ENCODE measurements around the gene NOX5.
"Not testable (repeated sequence)": the region's sequence is repeated elsewhere in the genome, so short reads cannot be mapped to it uniquely, and the experiment has no call there.

NOX5 gene

DNA sequence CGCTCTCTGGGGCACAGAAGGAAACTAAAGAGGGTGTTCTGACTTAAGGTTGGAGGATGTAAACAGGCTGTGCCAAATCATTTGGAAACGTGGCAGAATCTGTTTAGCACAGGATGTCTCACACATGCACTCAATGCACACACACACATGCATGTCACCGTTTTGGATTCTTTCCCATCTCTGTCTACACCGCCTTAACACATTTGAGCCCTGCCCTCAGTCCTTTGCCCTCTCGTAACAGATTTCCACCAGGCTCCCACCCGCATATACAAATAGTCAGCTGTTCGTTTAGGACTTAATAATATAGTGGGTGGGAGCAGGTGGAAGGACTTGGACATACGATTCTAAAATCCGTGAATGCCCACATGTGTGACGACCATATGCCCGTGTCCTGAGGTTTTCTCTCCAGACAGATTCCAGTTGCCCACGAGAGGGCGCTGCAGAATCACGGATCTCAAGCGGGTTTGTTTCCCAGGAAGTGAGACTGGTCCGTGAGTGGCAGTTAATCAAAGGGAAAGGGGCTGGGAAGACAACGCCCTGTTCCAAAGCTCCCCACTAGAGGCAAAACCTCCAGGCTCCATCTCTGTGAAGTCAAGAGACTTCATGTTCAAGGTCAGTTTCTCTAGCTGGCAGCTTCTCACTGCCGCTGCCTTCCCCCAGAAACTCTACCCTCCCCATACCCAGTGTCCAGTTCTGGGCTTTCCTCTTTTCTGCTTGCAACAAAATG, 44.5 kb downstream of the NOX5 start:
- peak; percentile 82 for DNase-seq (ENCODE audit: low read depth)

DNA sequence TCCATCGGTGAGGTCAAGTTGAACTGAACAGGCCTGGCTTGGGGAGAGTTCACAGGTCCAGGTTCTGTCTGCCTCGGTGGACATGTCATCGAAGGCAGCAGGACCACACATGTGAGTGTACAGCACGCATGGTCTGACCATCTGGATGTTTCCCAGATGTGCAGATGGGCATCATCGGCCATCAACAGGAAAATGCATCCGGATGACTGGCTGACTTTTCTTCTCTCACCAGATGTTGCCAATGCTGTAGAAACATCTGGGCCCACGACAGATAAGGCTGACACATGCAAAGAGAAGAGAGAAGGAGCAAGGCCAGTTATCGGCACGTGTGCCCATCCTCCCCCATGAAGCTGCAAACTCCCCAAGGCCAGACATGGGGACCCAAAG, 45.1 kb downstream of the NOX5 start:
- DNase-seq (ENCODE audit: low read depth) = no peak

DNA sequence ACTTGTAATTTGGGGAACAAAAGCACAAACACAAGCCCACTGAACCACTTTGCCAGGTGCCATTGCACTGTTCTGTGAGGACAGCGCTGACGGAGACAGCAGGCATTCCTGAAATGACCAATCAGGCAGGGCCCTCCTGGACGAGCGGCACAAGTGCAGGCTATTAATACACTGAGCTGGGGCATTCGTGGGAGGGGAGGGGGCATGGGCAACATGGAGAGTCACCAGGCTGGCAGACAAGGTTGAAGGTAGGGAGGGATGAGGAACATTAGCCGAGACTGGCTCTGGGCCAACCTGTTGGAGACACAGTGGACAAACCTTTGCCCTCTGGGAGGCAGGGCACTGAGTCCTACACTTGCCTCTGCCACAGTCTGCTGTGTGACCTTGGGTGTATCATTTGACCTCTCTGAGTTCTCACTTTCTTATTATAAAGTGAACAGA, 45.6 kb downstream of the NOX5 start:
- DNase-seq (ENCODE audit: low read depth) = no peak

DNA sequence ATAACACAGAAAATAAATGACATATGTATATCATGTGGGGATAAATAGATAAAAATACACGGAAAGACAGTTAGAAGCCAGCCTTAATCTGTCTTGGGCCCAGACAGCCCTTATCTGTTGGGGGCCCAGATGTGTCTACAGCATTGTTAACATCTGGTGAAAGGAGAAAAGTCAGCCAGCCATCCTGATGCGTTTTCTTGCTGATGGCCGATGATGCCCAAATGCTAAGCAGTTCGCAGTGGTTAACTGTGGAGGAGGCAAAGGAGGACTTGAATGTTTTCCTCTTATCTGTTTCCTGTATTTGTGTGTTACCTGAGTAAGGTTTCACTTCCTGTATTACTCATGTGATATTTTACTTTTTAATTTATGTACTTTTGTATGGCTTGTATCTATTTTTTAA, 46.2 kb downstream of the NOX5 start:
- DNase-seq (ENCODE audit: low read depth) = no peak

DNA sequence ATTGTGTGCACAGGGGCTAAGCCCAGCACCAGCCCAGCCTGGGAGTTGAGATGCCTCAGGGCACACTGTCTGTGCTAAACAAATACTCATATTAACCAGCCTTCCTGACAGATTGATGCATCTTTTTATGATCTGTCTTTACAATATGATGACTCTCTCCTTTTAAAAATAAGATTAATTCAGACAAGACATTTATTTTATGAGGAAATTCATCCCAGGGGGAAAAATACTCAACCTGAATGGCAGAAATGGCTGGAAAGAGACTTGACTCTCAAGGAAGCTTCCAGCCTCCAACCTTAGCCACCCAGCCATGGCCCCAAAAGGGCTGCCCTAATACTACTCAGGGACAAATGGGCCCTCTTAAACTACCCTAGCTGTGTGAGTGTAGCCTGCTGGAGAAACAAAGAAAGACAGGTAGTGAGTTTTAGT, 46.9 kb downstream of the NOX5 start:
- DNase-seq (ENCODE audit: low read depth) = no peak

DNA sequence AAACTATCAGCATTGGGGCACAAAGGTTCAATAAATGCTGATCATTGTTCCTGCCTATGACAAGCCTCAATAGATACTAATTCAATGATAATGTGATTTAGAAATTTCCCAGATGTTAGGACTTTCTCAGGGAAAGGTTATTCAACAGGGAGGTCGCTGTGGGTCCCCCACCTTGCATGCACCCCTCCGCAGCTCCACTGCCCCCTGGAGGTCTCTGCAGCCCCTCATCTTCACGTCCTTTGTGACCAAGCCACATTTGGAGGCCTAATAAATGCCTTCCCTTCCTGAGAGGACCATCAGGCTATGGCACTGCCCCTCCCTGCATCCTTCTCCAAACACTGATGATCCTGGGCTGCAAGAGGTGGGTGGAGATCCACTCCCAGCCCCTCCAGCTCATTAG, 50.2 kb downstream of the NOX5 start:
- DNase-seq (ENCODE audit: low read depth) = no peak

DNA sequence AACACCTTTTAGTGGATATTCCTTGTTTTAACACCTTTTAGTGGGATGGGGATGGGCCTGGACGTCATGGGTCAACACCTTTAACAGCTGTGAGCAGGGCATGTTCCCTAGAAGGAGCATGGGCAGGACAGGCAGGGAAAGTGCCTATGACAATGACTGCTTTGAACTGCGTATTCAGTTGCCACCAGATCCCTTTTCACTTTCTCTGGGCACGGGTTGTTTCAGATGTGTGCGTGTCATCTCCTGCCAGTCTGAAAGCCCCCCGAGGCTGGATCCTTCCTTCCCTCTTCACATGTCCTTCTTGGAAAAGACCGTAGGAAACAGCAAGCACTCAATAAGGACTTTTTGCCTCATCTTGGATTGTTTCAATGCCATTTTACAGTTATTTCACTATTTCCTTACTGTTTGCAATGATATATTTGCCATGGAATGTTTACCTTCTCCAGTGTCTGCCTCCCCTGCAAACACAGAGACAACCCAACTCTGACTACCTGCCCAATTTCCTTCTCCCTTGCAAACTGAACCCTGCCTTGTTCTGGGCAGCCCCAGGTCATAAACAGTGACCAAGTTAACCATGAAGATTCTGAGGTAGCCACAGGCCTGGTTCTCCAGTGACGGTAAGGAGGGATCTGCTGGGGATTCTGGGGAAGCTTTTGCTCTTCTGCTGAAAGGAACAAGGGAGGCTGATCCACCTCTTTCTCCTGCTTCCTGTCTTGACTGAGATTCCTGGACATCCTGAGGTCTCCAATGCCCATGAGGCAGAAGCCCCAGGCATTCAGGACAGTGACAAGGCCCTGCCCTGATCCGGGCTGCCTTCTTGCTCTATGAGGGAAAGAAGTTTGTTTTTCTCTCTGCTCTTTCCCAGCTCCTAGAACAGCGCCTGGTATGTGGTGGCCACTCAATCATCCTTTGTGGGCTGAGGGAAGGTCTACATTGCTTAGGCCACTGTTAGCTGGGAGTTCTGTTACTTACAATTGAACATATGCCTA, 51.8 kb downstream of the NOX5 start:
- DNase-seq (ENCODE audit: low read depth) = no peak

DNA sequence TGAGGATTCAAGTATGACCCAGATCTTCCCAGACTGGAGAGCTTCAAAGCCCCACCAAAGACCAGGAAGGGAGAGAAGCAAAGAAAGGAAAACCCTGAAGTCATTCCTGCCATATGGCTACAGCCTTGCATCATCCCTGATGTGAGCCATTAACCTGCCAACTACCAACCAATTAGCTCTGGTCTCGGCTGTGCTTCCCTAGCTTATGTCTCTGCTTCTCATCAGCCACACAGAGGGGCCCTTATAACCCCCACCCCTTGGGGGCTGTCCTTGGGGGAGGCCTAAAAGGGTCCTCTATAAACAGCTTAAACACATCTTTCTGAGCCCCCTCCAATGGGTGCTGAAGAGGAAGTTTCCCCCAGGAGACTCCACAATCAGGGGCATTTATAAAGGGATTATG, 52.8 kb downstream of the NOX5 start:
- no peak for DNase-seq (ENCODE audit: low read depth)

DNA sequence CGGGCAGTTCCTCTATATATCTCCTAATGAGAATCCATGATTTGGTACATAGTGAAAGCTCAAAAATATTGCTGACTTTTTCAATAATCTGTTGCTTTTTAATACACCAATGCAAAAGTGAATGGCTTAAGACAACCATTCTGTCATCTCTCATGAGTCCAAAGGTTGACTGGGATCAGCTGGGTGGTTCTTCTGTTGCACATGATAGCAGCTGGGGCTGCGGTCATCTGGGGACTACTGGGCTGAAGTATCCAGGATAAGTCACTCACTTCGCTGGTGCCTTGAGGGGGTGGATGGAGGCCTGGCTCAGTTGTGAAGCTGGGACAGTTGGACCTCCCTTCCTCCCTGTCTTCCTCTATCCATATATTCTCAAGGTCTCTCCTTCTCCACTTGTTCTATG, 53.7 kb downstream of the NOX5 start:
- DNase-seq (ENCODE audit: low read depth) = no peak

DNA sequence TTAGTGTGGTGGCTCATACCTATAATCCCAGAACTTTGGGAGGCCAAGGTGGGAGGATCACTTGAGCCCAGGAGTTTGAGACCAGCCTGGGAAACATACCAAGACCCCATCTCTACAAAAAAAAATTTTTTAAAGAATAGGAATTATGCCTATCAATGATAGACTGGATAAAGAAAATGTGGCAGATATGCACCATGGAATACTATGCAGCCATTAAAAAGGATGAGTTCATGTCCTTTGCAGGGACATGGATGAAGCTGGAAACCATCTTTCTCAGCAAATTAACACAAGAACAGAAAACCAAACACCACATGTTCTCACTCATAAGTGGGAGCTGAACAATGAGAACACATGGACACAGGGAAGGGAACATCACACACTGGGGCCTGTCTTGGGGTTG, 54.8 kb downstream of the NOX5 start:
- not testable (repeated sequence) for DNase-seq (ENCODE audit: low read depth)

DNA sequence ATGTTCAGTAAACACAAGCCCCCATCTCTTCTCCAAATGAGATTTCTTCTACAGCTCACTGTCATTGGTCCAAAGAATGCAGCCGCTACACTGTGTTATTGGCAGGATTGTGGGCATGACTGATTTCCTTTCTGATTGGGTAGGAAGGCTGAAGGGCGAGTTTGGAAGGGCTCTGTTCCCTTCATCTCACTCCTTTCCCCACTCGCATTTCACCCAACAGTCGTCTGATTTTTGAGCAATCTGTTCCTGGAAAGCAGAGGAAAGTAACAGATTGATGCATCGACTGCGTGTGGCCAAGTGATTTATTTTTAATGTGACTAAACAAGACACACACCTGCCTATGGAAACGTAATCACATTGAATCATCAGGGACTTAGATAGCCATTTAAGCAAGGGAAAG, 55.5 kb downstream of the NOX5 start:
- no peak for DNase-seq (ENCODE audit: low read depth)

DNA sequence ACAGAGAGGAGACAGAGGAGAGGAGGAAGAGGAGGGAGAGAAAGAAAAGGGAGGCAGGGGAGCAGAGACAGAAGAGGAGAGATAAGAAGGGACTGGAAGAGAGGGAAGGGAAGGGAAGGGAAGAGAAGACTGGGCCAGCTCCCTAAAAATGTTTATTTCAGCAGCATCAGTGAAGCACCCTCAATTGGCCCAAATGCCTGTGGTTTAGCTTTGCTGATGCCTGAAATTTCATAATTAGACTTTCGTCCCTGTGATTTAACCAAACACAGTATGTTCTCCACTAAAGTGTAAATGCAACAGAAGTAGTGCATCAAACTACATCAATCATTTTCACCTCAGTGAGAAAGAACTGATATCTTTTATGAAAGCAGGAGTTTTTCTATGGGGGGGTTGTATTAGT, 55.9 kb downstream of the NOX5 start:
- DNase-seq (ENCODE audit: low read depth) = no peak

DNA sequence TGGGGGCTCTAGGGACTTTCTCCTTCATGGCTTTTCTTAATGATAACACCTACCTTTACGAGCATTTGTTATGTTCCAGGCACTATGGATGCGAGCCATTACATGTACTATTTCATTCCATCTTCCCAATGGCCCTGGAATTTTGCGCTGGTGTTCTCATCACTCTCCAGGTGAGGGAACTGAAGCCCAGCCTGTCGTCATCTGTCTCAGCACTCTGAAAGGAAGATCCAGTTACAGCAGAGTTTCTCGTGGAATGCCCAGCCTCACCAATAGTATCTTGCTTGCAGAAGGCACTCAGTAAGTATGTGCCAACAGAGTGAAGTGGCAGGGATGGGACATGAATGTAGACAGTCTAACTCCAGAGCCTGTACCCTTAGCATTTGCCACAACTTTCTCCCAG, 56.8 kb downstream of the NOX5 start:
- DNase-seq (ENCODE audit: low read depth) = no peak

DNA sequence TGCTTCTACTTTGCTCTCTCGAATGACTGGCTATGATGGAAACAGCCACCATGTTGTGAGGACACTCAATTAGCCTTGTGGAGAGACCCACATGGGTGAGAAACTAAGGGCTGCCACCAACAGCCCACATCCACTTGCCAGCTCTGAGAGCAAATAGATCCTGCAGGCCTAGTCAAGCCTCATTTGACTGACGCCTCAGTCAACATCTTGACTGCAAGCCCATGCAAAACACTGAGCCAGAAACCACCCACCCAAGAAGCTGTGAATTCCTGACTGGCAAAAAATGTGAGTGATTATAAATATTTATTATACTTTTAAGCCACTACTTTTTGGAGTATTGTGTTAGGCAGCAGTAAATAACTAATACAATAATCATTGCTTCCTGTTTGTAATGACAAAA, 58.4 kb downstream of the NOX5 start:
- DNase-seq (ENCODE audit: low read depth) = no peak

DNA sequence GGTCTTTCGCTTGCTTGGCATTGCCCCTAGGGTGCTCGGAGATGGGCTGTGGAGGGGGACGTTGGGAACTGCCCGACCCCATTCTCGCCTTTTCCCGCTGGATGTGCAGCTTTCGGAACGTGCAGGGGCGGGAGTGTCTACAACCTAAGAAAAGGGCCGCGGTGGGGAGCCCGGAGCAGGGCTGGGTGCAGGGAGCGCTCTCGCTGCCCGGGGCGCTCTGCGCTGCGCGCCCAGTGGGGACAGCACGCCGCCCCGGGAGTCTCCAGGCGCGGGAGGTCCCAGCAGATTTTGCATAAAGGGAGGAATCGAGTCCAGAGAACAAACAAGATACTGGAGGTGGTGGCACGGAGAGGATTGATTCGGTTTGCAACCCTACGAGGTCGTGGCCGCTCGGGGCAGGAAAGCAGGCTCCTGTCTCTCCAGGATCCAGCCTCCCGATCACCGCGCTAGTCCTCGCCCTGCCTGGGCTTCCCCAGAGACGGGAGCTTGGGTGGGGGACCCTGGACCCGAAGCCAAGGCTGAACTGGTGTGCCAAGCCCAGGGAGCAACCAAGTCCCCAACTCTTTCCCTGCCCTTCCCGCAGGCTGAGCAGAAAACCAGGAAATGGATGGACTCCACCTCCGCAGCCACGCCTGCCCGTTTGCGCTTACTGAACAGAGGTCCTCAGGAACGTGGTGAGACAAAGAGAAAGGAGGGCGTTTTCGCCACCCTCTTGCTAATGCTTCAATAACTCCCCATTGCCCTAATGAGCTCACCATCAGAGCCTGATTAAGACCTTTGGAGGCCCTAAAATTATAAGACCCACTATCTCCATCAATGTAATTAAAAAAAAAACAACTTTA, 59.7 kb downstream of the NOX5 start:
- DNase-seq (ENCODE audit: low read depth) = peak; percentile 24

DNA sequence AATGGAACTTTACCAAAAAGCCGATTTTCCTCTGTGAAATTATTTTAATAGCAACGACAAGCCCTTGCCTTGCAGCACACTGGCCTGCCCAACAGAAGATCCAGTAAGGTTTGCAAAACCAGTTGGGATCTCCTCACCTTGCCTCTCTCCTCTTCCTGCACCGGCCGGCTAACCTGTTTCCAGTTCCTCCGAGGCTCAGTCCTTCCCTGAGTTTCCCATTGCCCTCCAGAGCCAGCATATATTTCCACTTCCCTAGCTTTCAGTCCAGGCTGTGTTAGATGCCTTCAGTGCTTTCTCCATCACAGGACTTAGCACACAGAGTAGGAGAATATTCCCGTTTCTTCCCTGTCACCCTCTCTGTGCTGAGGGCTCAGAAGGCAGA, 60.3 kb downstream of the NOX5 start:
- no peak for DNase-seq (ENCODE audit: low read depth)

DNA sequence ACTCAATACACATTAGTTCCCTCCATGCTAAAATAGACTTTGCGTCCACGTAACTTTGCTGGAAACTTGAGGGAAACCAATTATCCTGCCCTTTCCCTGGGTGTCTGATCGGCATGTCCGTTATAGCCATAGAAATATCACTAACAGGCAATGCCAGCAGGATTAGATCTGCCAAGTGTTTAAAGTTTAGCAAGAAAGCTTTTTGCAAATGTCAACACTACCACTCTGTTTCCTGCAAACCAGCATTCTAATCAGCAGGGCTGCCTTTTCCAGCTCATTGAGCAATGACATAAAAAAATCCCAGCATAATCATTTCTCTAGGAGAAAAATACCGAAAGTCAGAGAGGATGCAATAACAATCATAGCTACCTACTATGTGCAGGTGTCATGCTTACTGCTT, 60.9 kb downstream of the NOX5 start:
- no peak for DNase-seq (ENCODE audit: low read depth)

DNA sequence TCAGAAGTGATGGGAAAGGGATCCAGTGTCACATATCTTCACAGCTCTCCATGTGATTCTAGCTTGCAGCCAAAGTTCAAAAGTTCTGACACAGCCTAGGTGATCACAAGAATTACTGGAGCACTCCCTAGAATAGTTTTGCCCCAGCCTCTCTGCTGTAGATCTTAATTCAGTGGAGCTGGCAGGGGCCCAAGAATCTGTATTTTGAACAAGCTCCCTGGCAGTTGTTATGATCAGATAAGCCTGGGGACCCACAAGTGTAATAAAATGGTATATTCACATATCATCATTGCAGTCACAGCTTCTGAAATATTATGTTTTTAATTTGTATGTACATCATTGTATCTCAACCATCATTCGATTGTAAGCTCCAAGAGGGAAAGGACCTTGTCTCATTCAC, 62.3 kb downstream of the NOX5 start:
- no peak for DNase-seq (ENCODE audit: low read depth)

DNA sequence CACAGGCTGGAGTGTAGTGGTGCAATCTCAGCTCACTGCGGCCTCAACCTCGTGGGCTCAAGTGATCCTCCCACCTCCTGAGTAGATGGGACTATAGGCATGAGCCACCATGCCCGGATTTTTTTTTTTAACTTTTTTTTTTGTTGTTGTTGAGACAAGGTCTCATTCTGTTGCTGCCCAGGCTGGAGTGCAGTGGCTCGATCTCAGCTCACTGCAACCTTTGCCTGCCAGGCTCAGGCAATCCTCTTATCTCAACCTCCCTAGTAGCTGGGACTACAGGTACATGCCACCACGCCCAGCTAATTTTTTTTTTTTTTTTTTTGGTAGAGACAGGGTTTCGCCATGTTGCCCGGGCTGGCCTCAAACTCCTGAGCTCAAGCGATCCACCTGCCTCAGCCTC, 64.1 kb downstream of the NOX5 start:
- no peak for DNase-seq (ENCODE audit: low read depth)

DNA sequence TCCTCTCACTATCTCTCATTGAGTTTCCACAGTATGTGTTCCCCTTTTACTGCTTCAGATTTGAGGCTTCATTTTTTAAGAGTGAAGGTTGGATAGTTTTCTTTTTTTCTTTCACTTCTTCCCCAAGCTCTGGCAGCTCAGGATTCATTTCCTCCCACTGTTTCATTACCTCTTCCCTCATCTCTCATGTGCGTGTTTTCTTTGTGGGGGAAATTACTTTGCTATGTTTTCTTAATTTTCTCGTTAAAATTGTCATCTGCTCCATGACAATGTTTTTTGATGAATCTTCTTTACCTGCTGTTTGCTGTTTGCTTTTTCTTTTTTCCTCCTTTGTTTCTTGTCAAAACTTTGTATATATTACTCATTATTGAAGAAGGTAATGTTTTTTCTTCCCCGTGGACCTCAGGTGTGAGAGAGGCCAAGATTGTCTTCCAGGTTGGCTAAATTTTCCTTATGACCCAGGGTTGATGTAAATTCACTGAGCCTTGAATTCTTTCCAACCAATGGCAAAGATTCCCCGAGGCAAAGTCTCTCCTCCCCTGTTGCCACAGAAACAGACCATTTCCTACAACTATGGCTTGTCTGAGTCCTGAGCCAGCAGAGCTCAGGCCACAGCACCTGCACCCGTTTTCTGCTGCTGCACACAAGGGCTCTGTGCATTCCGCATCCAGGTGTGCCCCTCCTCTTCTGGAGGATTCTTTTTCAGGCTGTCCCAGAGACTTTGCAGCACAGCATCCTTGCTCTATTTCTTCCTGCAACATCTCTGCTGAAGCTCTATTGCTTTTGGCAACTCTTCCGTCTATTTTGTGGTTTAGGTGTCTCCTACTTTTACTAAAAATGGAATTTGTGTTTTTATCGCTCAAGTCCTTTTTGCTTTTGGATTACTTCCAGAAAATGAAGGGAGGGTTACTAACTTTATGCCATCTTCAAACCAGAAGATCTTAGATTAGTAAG, 66.1 kb downstream of the NOX5 start:
- DNase-seq (ENCODE audit: low read depth) = no peak

DNA sequence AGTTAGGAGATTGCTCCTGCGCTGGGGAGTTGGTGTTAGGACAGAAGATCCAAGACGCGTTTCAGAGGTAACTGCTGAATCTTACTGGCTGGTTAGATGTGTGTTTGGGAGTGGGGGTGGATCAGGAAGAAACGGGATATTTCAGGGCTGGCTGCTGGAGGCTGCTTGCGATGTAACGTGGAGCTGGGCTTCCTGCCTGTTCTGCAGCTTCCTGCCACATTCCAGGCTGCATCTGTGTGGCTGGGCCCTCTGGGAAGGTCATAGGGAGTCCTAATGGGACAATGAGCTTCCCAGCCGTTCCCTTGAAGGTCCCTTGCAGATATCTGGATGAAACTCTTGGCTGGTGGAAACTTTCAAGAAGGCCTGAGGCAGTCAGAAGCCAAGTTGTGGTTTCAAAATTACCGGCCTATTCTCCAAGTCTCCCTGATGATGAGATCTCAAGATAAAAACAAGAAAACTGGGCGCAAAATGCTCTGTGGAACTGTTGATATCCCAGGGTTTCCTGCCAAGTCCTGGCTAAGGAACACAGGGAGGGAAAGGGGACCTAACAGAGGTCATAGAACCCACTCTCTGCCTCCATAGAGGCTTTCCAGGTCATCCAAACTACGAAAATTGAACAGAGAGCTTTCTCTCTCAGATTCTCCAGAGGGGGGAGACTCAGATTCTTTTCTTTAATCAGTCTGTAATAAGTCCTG, 67.0 kb downstream of the NOX5 start:
- DNase-seq (ENCODE audit: low read depth) = no peak
